ENCODE data around the gene FANCE. TPM values are rescaled to one million over a fixed set of nuclear protein-coding genes. Genes with fewer than 3 reads are reported as not detected.

Gene FANCE
- total RNA-seq, 2 donors from 2014 or later = 4.9 to 9.2 TPM

GRCh38 chr6:35474131-35474941 is 22.2 kb downstream of the FANCE start:
- TF ChIP-seq CTCF (IDR thresholded peaks at IDR 0.05) = no peak
- no peak for TF ChIP-seq POLR2A (IDR thresholded peaks at IDR 0.05)
- intact Hi-C loops (cut with DNase I) = no loop called here
- Histone ChIP-seq H3K36me3 (replicated peaks in 1 of 2; ENCODE audit: insufficient read depth in 1 of 2, low read depth in 2 of 2) (peaks cover 0 to 4% of the 10 kb centered on the region in 2 donors), H3K9me3 (no peaks in the 10 kb centered on the region), H3K4me3 (no peak overlapping the region), H3K27me3 (no peaks in the 10 kb centered on the region), H3K27ac (no peak overlapping the region), H3K4me1 (peaks cover 25% of the 10 kb centered on the region)
- WGBS, 2 donors = 84 to 92% methylated on average over 10 to 14 of the region's 14 CpGs
- DNase-seq = no peak
- ATAC-seq = no peak

GRCh38 chr6:35474942-35475570 is 22.9 kb downstream of the FANCE start:
- Histone ChIP-seq H3K27me3 (no peaks in the 10 kb centered on the region), H3K4me3 (no peak overlapping the region), H3K36me3 (replicated peaks in 1 of 2; ENCODE audit: insufficient read depth in 1 of 2, low read depth in 2 of 2) (peaks cover 0 to 4% of the 10 kb centered on the region in 2 donors), H3K9me3 (no peaks in the 10 kb centered on the region), H3K4me1 (peaks cover 18% of the 10 kb centered on the region), H3K27ac (no peak overlapping the region)
- 88 to 91% methylated on average over 19 to 20 of the region's 20 CpGs for WGBS, 2 donors
- TF ChIP-seq POLR2A (IDR thresholded peaks at IDR 0.05) = no peak
- TF ChIP-seq CTCF (IDR thresholded peaks at IDR 0.05) = no peak
- no peak for ATAC-seq
- no peak for DNase-seq
- intact Hi-C loops (cut with DNase I) = no loop called here

GRCh38 chr6:35475573-35475972 is 23.4 kb downstream of the FANCE start:
- peaks cover 13% of the 10 kb centered on the region for H3K4me1 ChIP-seq
- ATAC-seq (peak; percentile 8), DNase-seq (no peak)
- H3K9me3 ChIP-seq = no peaks in the 10 kb centered on the region
- peaks cover 0 to 4% of the 10 kb centered on the region in 2 donors for H3K36me3 ChIP-seq (replicated peaks in 1 of 2; ENCODE audit: insufficient read depth in 1 of 2, low read depth in 2 of 2)
- H3K27ac ChIP-seq = no peak overlapping the region
- WGBS, 2 donors = 79 to 89% methylated on average over 3 to 4 of the region's 4 CpGs
- no peak overlapping the region for H3K4me3 ChIP-seq
- H3K27me3 ChIP-seq = no peaks in the 10 kb centered on the region
- TF ChIP-seq CTCF (IDR thresholded peaks at IDR 0.05) (no peak), POLR2A (IDR thresholded peaks at IDR 0.05) (no peak)
- intact Hi-C loops (cut with DNase I) = no loop called here

- Histone ChIP-seq H3K9me3 (no peaks in the 10 kb centered on the region), H3K27me3 (no peaks in the 10 kb centered on the region), H3K27ac (no peak overlapping the region), H3K36me3 (replicated peaks in 1 of 2; ENCODE audit: insufficient read depth in 1 of 2, low read depth in 2 of 2) (no peaks in the 10 kb centered on the region), H3K4me1 (peaks cover 9% of the 10 kb centered on the region), H3K4me3 (no peak overlapping the region)
- 81 to 93% methylated on average over 6 to 14 of the region's 14 CpGs for WGBS, 2 donors
- ATAC-seq (no peak), DNase-seq (no peak)
- intact Hi-C loops (cut with DNase I) = no loop called here
- TF ChIP-seq CTCF (IDR thresholded peaks at IDR 0.05) (no peak), POLR2A (IDR thresholded peaks at IDR 0.05) (no peak)
These were observed 23.9 kb downstream of the FANCE start for GRCh38 chr6:35476004-35476403.

Measured in body of pancreas (tissue), 4 donors.